Stimulated activated CD4-positive, alpha-beta T cell treated with anti-CD3 and anti-CD28 coated beads, Interleukin-4, amount 100 ng/mL, for 4 hours (primary cell): Measurements from ENCODE around the gene PCSK6.
A peak's percentile ranks its signal among the peaks of the same experiment; 100 is the strongest.

Experiments used
- DNase-seq, 2 experiments: peaks; one replicate each; pipeline ENCODE4 v3.0.0-alpha.2; 2020

The PCSK6 gene

GRCh38 chr15:101498717-101499480, 9.4 kb upstream of the PCSK6 start:
- DNase-seq, result no peak

GRCh38 chr15:101498076-101498716, 8.7 kb upstream of the PCSK6 start:
- no peak for DNase-seq

- DNase-seq, result no peak
These were observed 8.1 kb upstream of the PCSK6 start for GRCh38 chr15:101497484-101498034.

- DNase-seq, result no peak
These were observed 7.5 kb upstream of the PCSK6 start for GRCh38 chr15:101497017-101497416.

GRCh38 chr15:101496198-101496986, 6.9 kb upstream of the PCSK6 start:
- no peak for DNase-seq

- no peak for DNase-seq
These were observed 6.1 kb upstream of the PCSK6 start for GRCh38 chr15:101495334-101496197.

- no peak for DNase-seq
These were observed 4.8 kb upstream of the PCSK6 start for GRCh38 chr15:101494251-101494796.

GRCh38 chr15:101492766-101493692, 3.5 kb upstream of the PCSK6 start:
- no peak for DNase-seq

- DNase-seq, result no peak
These were observed 2.5 kb upstream of the PCSK6 start for GRCh38 chr15:101491734-101492640.

GRCh38 chr15:101490922-101491733, 1.6 kb upstream of the PCSK6 start:
- no peak for DNase-seq

GRCh38 chr15:101490408-101490891, 943 bp upstream of the PCSK6 start:
- DNase-seq, result no peak

GRCh38 chr15:101489237-101489598, 289 bp downstream of the PCSK6 start:
- peak in 1 of 2 experiments; percentile 24 for DNase-seq

GRCh38 chr15:101488300-101489164, 975 bp downstream of the PCSK6 start:
- no peak for DNase-seq

GRCh38 chr15:101486696-101487459, 2.6 kb downstream of the PCSK6 start:
- DNase-seq, result no peak

- no peak for DNase-seq
These were observed 6.0 kb downstream of the PCSK6 start for GRCh38 chr15:101483462-101483861.

GRCh38 chr15:101482526-101483371, 6.8 kb downstream of the PCSK6 start:
- DNase-seq, result no peak
